ENCODE measurements around the gene VAPB. TPM values are rescaled to one million over a fixed set of nuclear protein-coding genes. Genes with fewer than 3 reads are reported as not detected.

The VAPB gene
- total and polyA plus RNA-seq, 10 of the 15 experiments (the other 5 are each of a cell fraction or from before 2014, with no cell fraction given): 3.2 to 28.6 (median 20.5) TPM

DNA sequence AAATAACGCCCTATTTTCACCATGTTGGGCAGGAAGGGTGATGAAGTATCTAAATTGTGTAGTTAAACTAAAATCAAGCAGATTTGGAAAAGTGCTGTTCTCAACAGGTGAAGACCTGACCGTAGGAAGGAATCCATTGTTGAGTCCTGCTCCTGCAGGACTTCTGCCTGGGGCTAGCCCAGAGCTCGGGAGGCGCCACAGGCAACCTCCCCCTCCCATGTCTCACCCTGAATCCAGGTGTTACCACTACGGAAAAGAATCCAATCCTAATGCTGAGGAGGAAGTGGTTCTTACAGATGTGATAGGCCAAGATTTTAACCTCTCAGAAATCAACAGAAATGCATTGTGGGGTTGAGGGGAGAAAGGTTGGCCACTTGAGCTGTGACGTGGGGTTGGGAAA is 49.3 kb upstream of the VAPB start:
- Histone ChIP-seq H3K36me3 (ENCODE audit: control insufficient read depth in 2 of 2, insufficient read depth in 2 of 2, low read length in 1 of 2) (0 out of 4 replicates have a peak, but pooled peaks cover 0 to 3% of the 10 kb centered on the region in 2 experiments), H4K20me1 (ENCODE audit: control insufficient read depth, insufficient read depth) (0 out of 2 replicates have a peak, but pooled peaks cover 2% of the 10 kb centered on the region), H3K27ac (ENCODE audit: control insufficient read depth, insufficient read depth) (no peak overlapping the region), H3K79me2 (ENCODE audit: control insufficient read depth, insufficient read depth, low read length) (no peaks in the 10 kb centered on the region; the same call in 1 of the 2 replicates), H3K4me2 (ENCODE audit: control insufficient read depth, insufficient read depth) (no peak overlapping the region), H3K9me3 (replicated peaks; ENCODE audit: control insufficient read depth, insufficient read depth, low read length) (no peaks in the 10 kb centered on the region), H2AFZ (ENCODE audit: control insufficient read depth, low read depth, low read length) (no peak overlapping the region), H3K27me3 (replicated peaks in 1 of 2; ENCODE audit: control insufficient read depth in 2 of 2, insufficient read depth in 2 of 2, low read length in 1 of 2) (no peaks in the 10 kb centered on the region), H3K4me3 (no peak overlapping the region), H3K4me1 (ENCODE audit: control insufficient read depth, insufficient read depth, low read length) (no peaks in the 10 kb centered on the region), H3K9ac (ENCODE audit: control insufficient read depth, insufficient read depth, low read length) (no peak overlapping the region)
- in situ Hi-C loops (cut with MboI): no loop called here
- FAIRE-seq: no peak
- 98% methylated on average over 6 of the region's 6 CpGs for WGBS (ENCODE audit: insufficient coverage, insufficient replicate concordance, low lambda C conversion rate, missing lambda C conversion rate)
- intact Hi-C loops (cut with micrococcal nuclease; ENCODE audit: unreplicated experiment): no loop called here
- ATAC-seq: no peak
- SMC1A ChIA-PET (ENCODE audit: uncharacterized antibody, unreplicated experiment): no interaction called here
- RAD21 ChIA-PET (ENCODE audit: unreplicated experiment): no interaction called here
- CTCF ChIA-PET: no interaction called here
- DNase-seq (ENCODE audit: low read depth, low spot score): no peak
- no TSS peak for BruUV-seq (replicated peaks)
- POLR2A ChIA-PET: no interaction called here
- TF ChIP-seq, protein P1, sequence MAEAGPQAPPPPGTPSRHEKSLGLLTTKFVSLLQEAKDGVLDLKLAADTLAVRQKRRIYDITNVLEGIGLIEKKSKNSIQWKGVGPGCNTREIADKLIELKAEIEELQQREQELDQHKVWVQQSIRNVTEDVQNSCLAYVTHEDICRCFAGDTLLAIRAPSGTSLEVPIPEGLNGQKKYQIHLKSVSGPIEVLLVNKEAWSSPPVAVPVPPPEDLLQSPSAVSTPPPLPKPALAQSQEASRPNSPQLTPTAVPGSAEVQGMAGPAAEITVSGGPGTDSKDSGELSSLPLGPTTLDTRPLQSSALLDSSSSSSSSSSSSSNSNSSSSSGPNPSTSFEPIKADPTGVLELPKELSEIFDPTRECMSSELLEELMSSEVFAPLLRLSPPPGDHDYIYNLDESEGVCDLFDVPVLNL (IDR thresholded peaks at IDR 0.05; ENCODE audit: low read depth, low read length): no peak
- TF ChIP-seq ETV6 (conservative IDR thresholded peaks at IDR 0.05 in 1 of 2, IDR thresholded peaks at IDR 0.05 in 1 of 2; ENCODE audit: borderline replicate concordance in 1 of 2, low read depth in 1 of 2) (no peak), EED (IDR thresholded peaks at IDR 0.05; ENCODE audit: low read depth) (no peak), FOXK2 (IDR thresholded peaks at IDR 0.05) (no peak), TCF7 (IDR thresholded peaks at IDR 0.05; ENCODE audit: borderline replicate concordance) (no peak), ZNF217 (IDR thresholded peaks at IDR 0.05) (no peak), HDAC6 (IDR thresholded peaks at IDR 0.05; ENCODE audit: unreplicated experiment) (no peak), HDAC2 (IDR thresholded peaks at IDR 0.05) (no peak), ZNF592 (IDR thresholded peaks at IDR 0.05) (no peak), SMAD1 (IDR thresholded peaks at IDR 0.05; ENCODE audit: low read depth, partially characterized antibody) (no peak), BCL3 (IDR thresholded peaks at IDR 0.05; ENCODE audit: borderline replicate concordance, insufficient read depth, low read depth, low read length, poor library complexity, severe bottlenecking) (no peak), TAF1 (IDR thresholded peaks at IDR 0.05; ENCODE audit: borderline replicate concordance, low read depth, low read length) (no peak), YBX1 (IDR thresholded peaks at IDR 0.05) (no peak)
- TF ChIP-seq, protein P2, sequence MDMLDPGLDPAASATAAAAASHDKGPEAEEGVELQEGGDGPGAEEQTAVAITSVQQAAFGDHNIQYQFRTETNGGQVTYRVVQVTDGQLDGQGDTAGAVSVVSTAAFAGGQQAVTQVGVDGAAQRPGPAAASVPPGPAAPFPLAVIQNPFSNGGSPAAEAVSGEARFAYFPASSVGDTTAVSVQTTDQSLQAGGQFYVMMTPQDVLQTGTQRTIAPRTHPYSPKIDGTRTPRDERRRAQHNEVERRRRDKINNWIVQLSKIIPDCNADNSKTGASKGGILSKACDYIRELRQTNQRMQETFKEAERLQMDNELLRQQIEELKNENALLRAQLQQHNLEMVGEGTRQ (IDR thresholded peaks at IDR 0.05; ENCODE audit: borderline replicate concordance, low read depth, low read length): no peak
- TF ChIP-seq, protein P3, sequence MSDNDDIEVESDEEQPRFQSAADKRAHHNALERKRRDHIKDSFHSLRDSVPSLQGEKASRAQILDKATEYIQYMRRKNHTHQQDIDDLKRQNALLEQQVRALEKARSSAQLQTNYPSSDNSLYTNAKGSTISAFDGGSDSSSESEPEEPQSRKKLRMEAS (IDR thresholded peaks at IDR 0.05; ENCODE audit: low read depth, low read length): no peak
